HG03575 (cell line): ENCODE data around the gene MPP4.

ENCODE experiments used
- ATAC-seq: cut with Tn5 transposase; IDR thresholded peaks from one replicate; pipeline ENCODE4 v1.9.1; 2021; ENCODE audit not compliant: unreplicated experiment, insufficient number of reproducible peaks, low FRiP score; ENCODE audit errors: extremely low read depth

Gene MPP4

DNA sequence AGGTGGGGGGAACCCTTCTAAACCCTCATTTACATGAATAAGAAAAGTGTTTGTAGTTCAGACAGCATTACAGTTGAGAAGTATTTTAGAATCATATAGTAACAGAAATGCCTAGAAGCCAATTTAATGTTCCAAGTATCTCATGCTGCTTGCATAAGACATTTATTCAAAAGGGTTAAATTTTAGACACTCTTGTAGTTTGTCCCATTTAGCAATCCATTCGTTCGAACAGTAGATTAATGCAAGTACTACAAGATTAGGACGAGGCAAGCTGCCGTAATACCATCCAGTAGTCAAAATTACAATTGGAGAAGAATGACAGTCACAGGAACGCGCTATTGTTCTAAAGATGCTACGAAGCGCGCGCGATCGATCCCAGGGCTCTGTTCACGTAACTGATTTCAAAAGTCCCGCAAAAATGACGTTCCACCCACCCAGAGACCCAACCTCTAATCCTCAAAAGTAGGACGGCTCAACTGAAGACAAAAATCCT, 56.3 kb downstream of the MPP4 start:
- ATAC-seq, result no peak

DNA sequence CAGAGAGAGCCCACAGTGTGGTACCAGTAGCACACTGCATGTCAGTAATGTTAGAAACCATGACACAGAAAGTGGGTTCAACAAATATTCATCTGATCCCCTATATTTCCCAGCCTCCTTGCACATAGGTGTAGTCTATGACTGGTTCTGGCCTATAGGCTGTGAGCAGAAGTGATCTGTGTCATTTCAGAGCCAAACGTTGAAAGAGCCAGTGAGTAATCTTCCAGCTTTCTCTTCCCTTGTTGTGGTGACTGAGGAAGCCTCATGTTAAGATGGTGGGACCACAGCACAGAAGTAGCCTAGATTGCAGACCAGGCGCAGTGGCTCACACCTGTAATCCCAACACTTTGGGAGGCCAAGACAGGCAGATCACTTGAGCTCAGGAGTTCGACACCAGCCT, 59.2 kb downstream of the MPP4 start:
- no peak for ATAC-seq

DNA sequence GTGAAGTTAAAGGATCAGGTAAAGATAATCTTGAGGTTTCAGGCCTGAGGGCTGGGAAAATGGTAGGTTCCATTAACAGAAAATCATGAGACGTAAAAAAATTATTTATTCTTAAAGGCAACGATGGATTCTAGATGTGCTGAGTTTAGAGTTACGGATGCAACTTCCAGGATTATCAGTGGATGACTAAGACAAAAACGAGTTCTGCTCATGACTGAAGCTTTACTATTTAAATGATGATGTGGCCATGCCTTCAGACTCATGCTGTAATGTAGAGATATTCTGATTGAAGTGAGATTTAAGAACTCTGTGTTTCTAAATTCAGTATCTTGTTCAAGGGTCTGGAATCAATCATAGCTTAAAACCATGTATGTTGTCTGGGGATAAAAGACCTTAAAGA, 60.1 kb downstream of the MPP4 start:
- no peak for ATAC-seq

DNA sequence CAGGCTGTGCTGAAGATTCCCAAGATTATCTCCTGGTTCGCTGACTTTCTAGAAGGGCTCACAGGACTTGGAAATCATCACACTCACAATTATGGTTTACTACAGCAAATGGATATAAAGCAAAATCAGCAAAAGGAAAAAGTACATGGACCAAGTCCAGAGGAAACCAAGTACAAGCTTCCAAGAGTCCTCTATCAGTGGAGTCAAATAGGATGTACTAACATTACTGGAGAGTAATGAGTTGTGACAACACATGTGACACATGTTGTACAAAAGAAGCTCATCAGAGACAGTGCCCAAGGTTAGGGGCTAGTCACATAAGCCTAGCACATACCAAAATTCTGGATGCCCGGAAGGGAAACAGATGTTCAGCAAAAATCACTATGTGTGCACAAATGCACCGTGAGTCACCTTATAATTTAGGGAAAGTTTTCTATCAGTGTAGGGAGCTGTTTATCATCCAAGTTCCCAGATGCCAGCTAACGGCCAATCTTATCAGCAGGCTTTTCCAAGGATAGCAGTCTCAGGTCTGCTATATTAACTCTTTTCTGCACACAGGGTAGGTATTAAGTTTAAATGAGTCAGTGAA, 64.7 kb downstream of the MPP4 start:
- no peak for ATAC-seq

DNA sequence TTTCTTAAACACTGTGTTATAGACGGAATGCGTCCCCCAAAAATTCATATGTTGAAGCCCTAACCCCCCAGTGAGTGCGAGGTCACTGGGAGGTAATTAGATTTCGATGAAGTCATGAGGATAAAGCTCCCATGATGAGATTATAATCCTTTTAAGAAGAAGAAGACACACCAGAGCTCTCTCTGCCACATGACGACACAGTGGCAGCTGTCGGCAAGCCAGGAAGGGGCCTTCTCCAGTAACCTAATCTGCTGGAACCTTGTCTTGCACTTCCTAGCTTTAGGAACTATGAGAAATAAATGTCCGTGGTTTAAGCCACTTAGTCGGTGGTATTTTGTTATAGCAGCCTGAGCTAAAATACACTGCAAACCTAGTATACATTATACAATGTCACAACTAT, 67.4 kb downstream of the MPP4 start:
- ATAC-seq, result no peak

DNA sequence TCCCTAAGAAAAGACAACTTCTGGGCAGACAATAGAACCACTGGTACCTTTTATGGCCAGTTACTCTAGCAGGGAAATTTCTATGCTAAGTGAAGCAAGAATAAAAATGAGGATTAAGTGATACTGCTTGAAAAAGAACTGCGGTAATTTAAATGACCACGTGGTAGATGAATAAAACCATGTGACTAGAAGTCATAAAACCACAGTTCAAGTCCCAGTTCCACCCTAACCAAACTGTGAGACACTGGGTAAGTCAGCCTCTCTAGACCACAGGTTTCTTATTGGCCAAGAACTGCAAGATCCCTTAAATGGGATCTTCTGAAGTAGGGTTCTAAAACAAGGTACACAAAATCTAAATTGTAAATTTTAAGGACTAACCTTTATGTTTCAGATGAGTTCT, 67.9 kb downstream of the MPP4 start:
- no peak for ATAC-seq

DNA sequence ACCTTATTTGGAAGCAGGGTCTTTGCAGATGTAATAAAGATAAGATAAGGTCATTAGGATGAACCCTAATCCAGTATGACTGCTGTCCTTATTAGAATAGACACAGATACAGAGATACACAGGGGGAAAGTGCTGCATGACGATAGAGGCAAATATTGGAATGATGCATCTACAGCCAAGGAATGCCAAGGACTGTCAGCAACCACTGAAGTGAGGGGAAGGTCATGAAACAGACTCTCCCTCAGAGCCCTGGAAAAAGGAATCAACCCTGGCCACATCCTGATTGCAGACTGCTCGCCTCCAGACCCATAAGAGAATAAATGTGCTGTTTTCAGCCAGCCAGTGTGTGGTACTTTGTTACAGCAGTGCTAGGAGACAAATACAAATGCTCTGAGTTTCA, 69.9 kb downstream of the MPP4 start:
- no peak for ATAC-seq

DNA sequence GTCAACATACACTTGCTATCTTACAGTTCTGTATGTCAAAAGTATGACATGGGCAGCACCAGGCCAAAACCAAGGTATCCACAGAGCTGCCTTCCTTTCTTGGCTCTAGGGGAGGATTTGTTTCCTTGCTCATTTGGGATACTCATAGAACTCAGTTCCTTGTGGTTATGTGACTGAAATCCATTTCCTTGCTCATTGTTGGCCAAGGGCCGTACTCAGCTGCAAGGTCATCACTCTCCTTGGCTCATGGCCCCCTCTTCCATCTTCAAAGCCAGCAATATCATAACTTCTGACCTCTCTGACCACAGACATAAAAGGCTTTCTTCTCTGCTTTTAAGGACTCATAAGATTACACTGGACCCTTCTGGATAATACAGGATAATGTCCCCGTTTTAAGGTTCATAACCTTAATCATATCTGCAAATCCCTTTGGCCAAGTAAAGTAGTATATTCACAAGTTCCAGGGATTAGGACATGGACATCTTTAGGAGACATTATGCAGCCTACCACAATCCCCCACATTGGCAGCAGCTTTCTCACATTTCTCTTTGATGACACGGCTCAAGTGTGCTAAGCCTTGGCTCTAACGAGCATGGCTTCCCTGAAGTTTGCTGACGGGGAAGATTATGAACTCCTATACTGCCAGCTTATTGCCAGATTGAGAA, 76.0 kb downstream of the MPP4 start:
- ATAC-seq, result no peak

DNA sequence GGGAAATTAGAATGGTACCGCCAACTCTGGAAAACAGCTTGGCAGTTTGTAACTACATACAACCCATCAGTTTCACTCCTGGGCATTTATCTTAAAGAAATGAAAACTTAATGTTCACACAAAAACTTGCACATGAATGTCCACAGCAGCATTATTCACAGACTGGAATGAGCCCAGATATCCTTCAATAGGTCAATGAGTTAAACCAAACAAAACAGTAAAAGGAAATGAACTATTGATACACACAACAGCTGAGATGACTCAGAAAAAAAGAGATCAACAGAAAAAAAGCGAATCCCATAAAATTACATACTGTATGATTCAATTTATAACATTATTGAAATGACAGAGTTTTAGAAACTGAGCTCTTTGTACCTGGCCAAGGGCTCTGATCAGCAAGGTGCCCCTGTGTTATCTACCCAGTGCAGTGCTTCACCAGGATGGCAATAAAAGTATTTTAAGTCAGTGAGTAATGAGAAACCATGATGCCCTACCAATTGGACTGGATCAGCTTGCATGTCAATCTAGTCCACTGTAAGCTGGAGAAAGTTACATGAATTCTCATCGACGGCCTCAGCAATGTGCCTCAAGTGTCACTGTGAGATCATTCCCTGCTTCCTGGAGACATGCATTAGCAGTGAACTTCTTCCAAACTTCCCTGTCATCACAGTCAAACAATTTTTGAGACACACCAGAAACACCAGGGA, 77.0 kb downstream of the MPP4 start:
- ATAC-seq, result no peak

DNA sequence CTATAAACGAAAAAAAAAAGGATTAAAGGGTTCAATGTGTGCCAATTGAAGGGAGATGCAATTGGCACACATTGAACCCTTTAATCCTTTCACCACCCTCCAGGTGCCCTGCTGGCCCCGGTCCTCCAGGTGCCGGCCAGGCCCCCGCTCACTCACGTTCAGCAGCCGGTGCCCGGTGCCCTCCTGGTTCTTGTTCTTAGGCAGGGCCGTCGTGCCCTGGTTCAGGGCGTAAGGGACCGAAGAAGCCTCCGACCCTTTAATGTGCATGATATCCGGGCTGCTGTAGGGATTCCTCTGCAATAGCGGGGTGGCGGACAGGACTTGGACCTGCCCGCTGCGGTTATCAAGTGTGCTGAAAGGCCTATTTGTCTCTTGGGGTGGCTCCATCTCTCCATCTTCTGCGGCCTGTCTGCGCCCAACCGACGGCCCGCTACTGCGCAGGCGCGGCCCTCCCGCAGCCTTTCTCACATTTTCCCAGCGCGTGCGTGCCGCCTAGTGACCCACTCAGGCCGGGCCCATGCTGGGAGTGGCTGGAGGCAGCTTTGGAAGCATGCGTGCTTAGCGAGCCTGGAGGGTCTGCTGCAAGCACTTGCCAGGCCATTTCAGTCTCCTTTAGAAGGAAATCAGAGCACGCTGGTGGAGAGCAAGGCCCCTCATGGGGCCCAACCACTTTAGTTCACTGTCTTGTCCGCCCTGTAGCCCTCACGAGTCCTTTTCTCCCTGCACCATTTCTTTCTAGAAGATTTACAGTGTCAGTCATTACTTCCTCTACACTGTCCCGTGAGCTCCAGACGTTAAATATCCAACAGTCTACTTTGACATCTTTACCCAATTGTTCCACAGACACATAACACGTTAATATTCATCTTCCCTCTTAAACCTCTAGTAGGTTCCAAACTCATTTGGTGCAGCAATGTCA, 79.4 kb downstream of the MPP4 start:
- no peak for ATAC-seq

DNA sequence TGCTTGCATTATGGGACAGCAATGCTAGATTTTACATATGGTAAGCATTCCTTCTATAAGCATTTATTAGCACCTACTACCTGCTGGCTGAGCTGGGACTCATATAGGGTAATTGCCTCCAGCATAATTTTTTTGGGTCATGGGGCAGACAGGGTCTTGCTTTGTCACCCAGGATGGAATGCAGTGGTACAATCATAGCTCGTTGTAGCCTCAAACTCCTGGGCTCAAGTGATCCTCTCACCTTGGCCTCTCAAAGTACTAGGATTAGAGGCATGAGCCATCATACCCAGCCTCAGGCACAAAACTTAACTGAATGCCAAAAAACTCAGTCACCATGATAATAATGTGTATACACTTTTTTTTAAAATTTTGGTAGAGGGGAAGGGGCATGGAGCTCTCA, 90.4 kb downstream of the MPP4 start:
- no peak for ATAC-seq

DNA sequence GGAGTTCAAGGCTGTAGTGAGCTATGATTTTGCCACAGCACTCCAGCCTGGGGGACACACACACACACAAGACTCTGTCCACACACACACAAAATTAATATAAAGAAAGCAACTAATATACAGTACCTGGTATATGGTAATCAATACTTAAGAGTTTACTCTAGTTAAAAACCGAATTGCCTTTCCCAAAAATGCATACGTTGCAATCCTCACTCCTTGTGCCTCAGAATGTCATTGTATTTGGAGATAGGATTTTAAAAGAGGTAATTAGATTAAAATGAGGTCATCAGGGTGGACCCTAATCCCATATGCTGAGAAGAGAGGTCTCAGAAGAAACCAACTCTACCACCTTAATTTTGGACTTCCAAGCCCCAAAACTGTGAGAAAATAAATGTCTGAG, 90.9 kb downstream of the MPP4 start:
- no peak for ATAC-seq

DNA sequence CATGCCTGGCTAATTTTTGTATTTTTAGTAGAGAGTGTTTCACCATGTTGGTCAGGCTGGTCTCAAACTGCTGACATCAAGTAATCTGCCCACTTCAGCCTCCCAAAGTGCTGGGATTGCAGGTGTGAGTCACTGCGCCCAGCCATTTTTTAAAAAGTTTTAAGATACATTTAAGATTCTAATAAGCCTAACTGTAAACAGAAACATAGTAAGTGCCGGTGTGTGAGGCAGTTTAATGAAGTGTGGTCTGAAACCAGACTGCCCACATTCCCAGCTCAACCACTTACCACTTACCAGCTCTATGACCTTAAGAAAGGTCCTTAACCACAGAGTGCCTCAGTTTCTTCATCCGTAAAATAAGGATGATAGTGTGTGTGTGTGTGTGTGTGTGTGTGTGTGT, 97.5 kb downstream of the MPP4 start:
- ATAC-seq, result no peak

DNA sequence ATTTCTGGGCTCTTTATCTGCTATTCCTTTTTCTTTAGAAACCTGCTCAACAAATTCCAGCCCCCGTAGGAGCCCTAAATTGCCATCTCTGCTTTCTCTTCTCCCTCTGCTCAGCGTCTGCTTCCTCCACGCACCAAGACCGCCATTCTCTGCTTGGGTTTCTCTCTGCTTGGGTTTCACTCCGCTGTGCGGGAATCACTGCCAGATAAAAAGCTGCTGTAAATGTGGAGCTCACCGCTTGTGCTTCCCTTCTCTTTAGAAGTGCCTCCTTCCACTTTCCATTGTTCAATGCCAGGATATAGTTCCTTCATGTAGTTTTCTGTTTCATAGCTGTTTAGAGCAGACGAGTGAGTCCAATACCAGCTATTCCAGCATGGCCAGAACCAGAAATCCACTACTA, 101.0 kb downstream of the MPP4 start:
- ATAC-seq, result no peak
